MM.1S (cell line): ENCODE results near the gene COQ8A.

Experiments
- DNase-seq: peaks from one replicate; pipeline ENCODE4 v3.0.0-alpha.2; 2015
- H2AFZ ChIP-seq: fragments of 300-600 bp; sonication (generic); 2 replicates; pipeline ENCODE4 v1.6.0; 2016; ENCODE audit warnings: antibody characterized with exemption, low read length
- H3F3A ChIP-seq: fragments of 300-600 bp; sonication (generic); 2 replicates; pipeline ENCODE4 v1.6.1; 2016; ENCODE audit warnings: mild to moderate bottlenecking, antibody characterized with exemption, low read length, moderate library complexity, mixed read lengths; ENCODE audit not compliant: insufficient read depth
- H3K27ac ChIP-seq: fragments of 300-600 bp; sonication (generic); 2 replicates; pipeline ENCODE4 v1.5.1; 2016; ENCODE audit warnings: mild to moderate bottlenecking, low read length
- H3K27me3 ChIP-seq: fragments of 300-600 bp; sonication (generic); replicated peaks from 2 replicates; pipeline ENCODE4 v1.6.0; 2016; ENCODE audit warnings: low read length; ENCODE audit not compliant: insufficient read depth
- H3K36me3 ChIP-seq: fragments of 300-600 bp; sonication (generic); replicated peaks from 2 replicates; pipeline ENCODE4 v1.6.1; 2016; ENCODE audit warnings: mild to moderate bottlenecking, low read length, mixed read lengths; ENCODE audit not compliant: insufficient read depth
- H3K4me1 ChIP-seq: fragments of 300-600 bp; sonication (generic); 2 replicates; pipeline ENCODE4 v1.6.1; 2016; ENCODE audit warnings: low read length, mixed read lengths
- H3K4me2 ChIP-seq: fragments of 300-600 bp; sonication (generic); 2 replicates; pipeline ENCODE4 v1.6.0; 2016; ENCODE audit warnings: low read depth, low read length
- H3K4me3 ChIP-seq: fragments of 300-600 bp; sonication (generic); 2 replicates; pipeline ENCODE4 v1.5.1; 2016; ENCODE audit warnings: low read length, mixed read lengths
- H3K79me2 ChIP-seq: fragments of 300-600 bp; sonication (generic); 2 replicates; pipeline ENCODE4 v1.6.1; 2016; ENCODE audit warnings: mixed run types, low read length, mixed read lengths
- H3K9ac ChIP-seq: fragments of 300-600 bp; sonication (generic); 2 replicates; pipeline ENCODE4 v1.6.1; 2016; ENCODE audit warnings: low read length, mixed read lengths
- H3K9me2 ChIP-seq: fragments of 300-600 bp; sonication (generic); replicated peaks from 2 replicates; pipeline ENCODE4 v1.6.1; 2016; ENCODE audit warnings: mild to moderate bottlenecking, low read length, mixed read lengths; ENCODE audit not compliant: insufficient read depth
- H3K9me3 ChIP-seq: fragments of 300-600 bp; sonication (generic); replicated peaks from 2 replicates; pipeline ENCODE4 v1.6.1; 2016; ENCODE audit warnings: mild to moderate bottlenecking, low read length, mixed read lengths; ENCODE audit not compliant: insufficient read depth
- H4K20me1 ChIP-seq: fragments of 300-600 bp; sonication (generic); 2 replicates; pipeline ENCODE4 v1.6.1; 2016; ENCODE audit warnings: mild to moderate bottlenecking, low read length, moderate library complexity, mixed read lengths; ENCODE audit not compliant: insufficient read depth
- EZH2 ChIP-seq: fragments of 300-600 bp; sonication (generic); optimal IDR thresholded peaks from 2 replicates; pipeline ENCODE3; 2017; ENCODE audit warnings: low read depth, mild to moderate bottlenecking, antibody characterized with exemption, low read length, mixed read lengths
- EZH2phosphoT487 ChIP-seq: fragments of 300-600 bp; sonication (generic); IDR thresholded peaks from 2 replicates; pipeline ENCODE4 v1.6.1; 2018; ENCODE audit warnings: antibody characterized with exemption, low read length
- TF ChIP-seq, protein P1 (sequence below): fragments of 300-600 bp; sonication (generic); IDR thresholded peaks from 2 replicates; pipeline ENCODE4 v1.5.1; 2016; ENCODE audit warnings: antibody characterized with exemption, low read length, mixed read lengths

COQ8A gene

GRCh38 chr1:226956942-226957713, 17.0 kb downstream of the COQ8A start:
- DNase-seq: no peak
- H4K20me1 ChIP-seq: no peaks in the 10 kb centered on the region
- H3K9me3 ChIP-seq: no peaks in the 10 kb centered on the region
- no peaks in the 10 kb centered on the region for H3K36me3 ChIP-seq
- H3K9ac ChIP-seq: no peak overlapping the region
- no peak for TF ChIP-seq EZH2phosphoT487
- TF ChIP-seq, protein P1, sequence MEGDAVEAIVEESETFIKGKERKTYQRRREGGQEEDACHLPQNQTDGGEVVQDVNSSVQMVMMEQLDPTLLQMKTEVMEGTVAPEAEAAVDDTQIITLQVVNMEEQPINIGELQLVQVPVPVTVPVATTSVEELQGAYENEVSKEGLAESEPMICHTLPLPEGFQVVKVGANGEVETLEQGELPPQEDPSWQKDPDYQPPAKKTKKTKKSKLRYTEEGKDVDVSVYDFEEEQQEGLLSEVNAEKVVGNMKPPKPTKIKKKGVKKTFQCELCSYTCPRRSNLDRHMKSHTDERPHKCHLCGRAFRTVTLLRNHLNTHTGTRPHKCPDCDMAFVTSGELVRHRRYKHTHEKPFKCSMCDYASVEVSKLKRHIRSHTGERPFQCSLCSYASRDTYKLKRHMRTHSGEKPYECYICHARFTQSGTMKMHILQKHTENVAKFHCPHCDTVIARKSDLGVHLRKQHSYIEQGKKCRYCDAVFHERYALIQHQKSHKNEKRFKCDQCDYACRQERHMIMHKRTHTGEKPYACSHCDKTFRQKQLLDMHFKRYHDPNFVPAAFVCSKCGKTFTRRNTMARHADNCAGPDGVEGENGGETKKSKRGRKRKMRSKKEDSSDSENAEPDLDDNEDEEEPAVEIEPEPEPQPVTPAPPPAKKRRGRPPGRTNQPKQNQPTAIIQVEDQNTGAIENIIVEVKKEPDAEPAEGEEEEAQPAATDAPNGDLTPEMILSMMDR: no peak
- no peak for TF ChIP-seq EZH2
- no peaks in the 10 kb centered on the region for H3F3A ChIP-seq
- H3K4me3 ChIP-seq: no peak overlapping the region
- peaks cover 86% of the 10 kb centered on the region for H3K79me2 ChIP-seq
- no peaks in the 10 kb centered on the region for H3K9me2 ChIP-seq
- H3K4me1 ChIP-seq: no peaks in the 10 kb centered on the region
- no peak overlapping the region for H3K4me2 ChIP-seq
- H3K27ac ChIP-seq: no peak overlapping the region
- H2AFZ ChIP-seq: no peak overlapping the region
- H3K27me3 ChIP-seq: no peaks in the 10 kb centered on the region

DNA sequence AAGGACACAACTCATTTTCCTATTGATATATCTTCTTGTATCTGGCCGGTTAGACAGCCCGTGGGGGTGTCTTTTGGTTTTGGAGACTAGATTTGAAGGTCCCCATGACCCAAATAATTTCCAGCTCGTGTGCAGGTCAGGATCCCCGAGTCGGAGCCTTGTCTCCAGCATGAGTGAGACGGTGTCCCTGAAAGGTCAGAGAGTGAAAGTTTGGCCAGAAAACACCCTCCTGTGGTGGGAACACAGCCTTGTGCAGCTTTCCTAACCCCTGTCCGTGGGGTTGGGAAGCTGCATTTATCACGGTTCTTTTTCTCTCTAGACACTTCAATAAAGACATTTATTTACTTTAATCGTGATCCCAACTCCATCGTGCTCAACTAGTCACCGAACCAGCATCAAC, 17.6 kb downstream of the COQ8A start:
- H3K27ac ChIP-seq: no peak overlapping the region
- H3K4me1 ChIP-seq: no peaks in the 10 kb centered on the region
- H3K9me2 ChIP-seq: no peaks in the 10 kb centered on the region
- no peaks in the 10 kb centered on the region for H3K9me3 ChIP-seq
- peaks cover 88% of the 10 kb centered on the region for H3K79me2 ChIP-seq
- H2AFZ ChIP-seq: no peak overlapping the region
- no peak for DNase-seq
- H3K4me2 ChIP-seq: no peak overlapping the region
- H3K4me3 ChIP-seq: no peak overlapping the region
- no peak overlapping the region for H3K9ac ChIP-seq
- no peaks in the 10 kb centered on the region for H4K20me1 ChIP-seq
- H3F3A ChIP-seq: no peaks in the 10 kb centered on the region
- TF ChIP-seq EZH2phosphoT487 (no peak), EZH2 (no peak)
- TF ChIP-seq, protein P1: no peak
- H3K27me3 ChIP-seq: no peaks in the 10 kb centered on the region
- H3K36me3 ChIP-seq: no peaks in the 10 kb centered on the region

DNA sequence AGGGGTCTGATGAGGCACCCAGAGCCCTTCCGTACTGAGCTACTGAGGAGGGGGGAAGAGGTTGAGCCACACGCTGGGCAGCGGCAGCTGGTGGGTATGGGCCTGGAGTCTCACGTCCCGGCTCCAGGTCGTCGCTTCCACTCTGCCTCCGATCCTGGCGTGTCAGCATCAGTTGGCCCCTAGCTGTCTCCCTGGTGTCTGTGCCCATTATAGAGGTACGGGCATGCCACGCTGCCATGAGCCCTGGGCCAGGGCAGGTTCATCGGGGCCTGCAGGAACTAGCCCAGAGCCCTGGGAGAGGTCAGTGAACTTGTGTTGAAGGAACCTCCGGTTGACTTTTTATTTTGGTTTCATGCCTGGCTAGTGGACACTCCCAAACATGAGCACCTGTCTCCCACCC, 18.2 kb downstream of the COQ8A start:
- Histone ChIP-seq H3K9me2 (no peaks in the 10 kb centered on the region), H3K9me3 (no peaks in the 10 kb centered on the region), H3K27me3 (no peaks in the 10 kb centered on the region), H3K27ac (no peak overlapping the region), H3K36me3 (no peaks in the 10 kb centered on the region), H3K4me1 (no peaks in the 10 kb centered on the region), H3K4me2 (no peak overlapping the region), H4K20me1 (no peaks in the 10 kb centered on the region), H3K9ac (no peak overlapping the region), H3K4me3 (no peak overlapping the region), H2AFZ (no peak overlapping the region), H3K79me2 (peaks cover 88% of the 10 kb centered on the region), H3F3A (no peaks in the 10 kb centered on the region)
- TF ChIP-seq EZH2 (no peak), EZH2phosphoT487 (no peak)
- TF ChIP-seq, protein P1: no peak
- DNase-seq: no peak
